HG02870 (cell line): Measurements from ENCODE around the gene E2F1.
A peak's percentile ranks its signal among the peaks of the same experiment; 100 is the strongest.

Source experiments
- ATAC-seq: cut with Tn5 transposase; IDR thresholded peaks from one replicate; pipeline ENCODE4 v1.9.1; 2021; ENCODE audit warnings: mild to moderate bottlenecking, moderate library complexity; ENCODE audit not compliant: unreplicated experiment

E2F1 gene

GRCh38 chr20:33686100-33686983 is at the start of gene E2F1:
TSS of gene E2F1 (minus strand) at chr20:33686385. CDS start at chr20:33686264, 121 bp downstream.
- peak; percentile 72 for ATAC-seq

- ATAC-seq, result no peak
Measured at GRCh38 chr20:33733654-33734576, 47.7 kb upstream of the E2F1 start.

GRCh38 chr20:33732166-33732970 is 46.2 kb upstream of the E2F1 start:
- ATAC-seq, result peak; percentile 55

GRCh38 chr20:33731693-33732165 is 45.5 kb upstream of the E2F1 start, which contains the start of gene ZNF341:
TSS of gene ZNF341 (plus strand) at chr20:33731996. CDS start at chr20:33732022, 26 bp downstream.
- ATAC-seq, result peak; percentile 65

GRCh38 chr20:33730946-33731692 is 44.9 kb upstream of the E2F1 start:
- ATAC-seq, result no peak

- no peak for ATAC-seq
Measured at GRCh38 chr20:33729101-33729500, 42.9 kb upstream of the E2F1 start.

GRCh38 chr20:33728463-33728862 is 42.3 kb upstream of the E2F1 start:
- no peak for ATAC-seq

- no peak for ATAC-seq
Measured at GRCh38 chr20:33727806-33728205, 41.6 kb upstream of the E2F1 start.

GRCh38 chr20:33727115-33727479 is 40.9 kb upstream of the E2F1 start:
- no peak for ATAC-seq

- no peak for ATAC-seq
Measured at GRCh38 chr20:33725607-33726264, 39.6 kb upstream of the E2F1 start.

GRCh38 chr20:33724439-33725094 is 38.4 kb upstream of the E2F1 start:
- no peak for ATAC-seq

GRCh38 chr20:33721391-33722140 is 35.4 kb upstream of the E2F1 start:
- no peak for ATAC-seq

- peak; percentile 97 for ATAC-seq
Measured at GRCh38 chr20:33719989-33720709, 34.0 kb upstream of the E2F1 start, which contains the start of gene PXMP4. TSS of gene PXMP4 (minus strand) at chr20:33720310. CDS start at chr20:33720207, 103 bp downstream.

- ATAC-seq, result peak; percentile 4
Measured at GRCh38 chr20:33719277-33719988, 33.2 kb upstream of the E2F1 start.

GRCh38 chr20:33716498-33716897 is 30.3 kb upstream of the E2F1 start:
- no peak for ATAC-seq

GRCh38 chr20:33713865-33714367 is 27.7 kb upstream of the E2F1 start:
- no peak for ATAC-seq

GRCh38 chr20:33711446-33711738 is 25.2 kb upstream of the E2F1 start:
- ATAC-seq, result no peak
